ENCODE data around the gene SLC49A4. TPM values are rescaled to one million over a fixed set of nuclear protein-coding genes. Genes with fewer than 3 reads are reported as not detected.

SLC49A4 gene
- total RNA-seq, 1 experiment from 2014 or later: 11.3 TPM

DNA sequence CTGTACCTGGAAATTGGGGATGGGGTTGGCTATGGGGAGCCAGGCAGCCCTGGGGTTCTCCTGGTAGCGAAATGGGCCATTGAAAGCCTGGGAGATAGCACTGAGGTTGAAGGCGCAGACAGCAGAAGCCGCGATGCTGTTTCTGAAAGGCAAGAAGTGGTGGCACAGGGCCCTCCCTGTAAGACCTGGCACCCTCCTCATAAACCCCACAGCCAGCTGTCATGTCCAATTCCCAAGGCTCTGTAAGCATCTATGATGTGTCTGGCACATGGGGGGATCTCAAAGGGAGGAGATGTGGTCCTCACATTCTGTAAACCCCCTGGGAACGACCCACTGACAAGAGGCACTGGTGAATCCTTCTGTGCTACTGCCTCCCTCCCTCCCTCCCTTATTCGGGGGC, 128.7 kb downstream of the SLC49A4 start:
- ATAC-seq (no peak), DNase-seq (ENCODE audit: low read depth, low spot score) (no peak)
- RAD21 ChIA-PET (ENCODE audit: low non-redundant PET in 1 of 2, low total read pairs in 2 of 2, uncharacterized antibody in 2 of 2, unreplicated experiment in 2 of 2): no interaction called here
- Histone ChIP-seq H3K4me1 (ENCODE audit: control insufficient read depth in 1 of 2, insufficient read depth in 2 of 2, low read length in 2 of 2) (no peaks in the 10 kb centered on the region), H3K27me3 (ENCODE audit: insufficient read depth, low read length) (0 out of 2 replicates have a peak, but pooled peaks cover 3% of the 10 kb centered on the region), H4K20me1 (ENCODE audit: insufficient read depth) (no peaks in the 10 kb centered on the region), H3K9ac (ENCODE audit: low read length) (no peak overlapping the region), H3K36me3 (ENCODE audit: control insufficient read depth in 1 of 2, insufficient read depth in 2 of 2, low read length in 2 of 2) (no peaks in the 10 kb centered on the region), H3K9me3 (ENCODE audit: control insufficient read depth in 1 of 2, insufficient read depth in 1 of 2, low read depth in 1 of 2, low read length in 2 of 2) (no peaks in the 10 kb centered on the region), H3K9me2 (ENCODE audit: insufficient read depth) (no peaks in the 10 kb centered on the region), H3K79me2 (ENCODE audit: insufficient read depth, low read length) (no peaks in the 10 kb centered on the region), H3K4me2 (ENCODE audit: low read length) (no peak overlapping the region), H3K27ac (ENCODE audit: low read depth, low read length) (no peak overlapping the region), H2AFZ (ENCODE audit: low read depth, low read length, poor library complexity, severe bottlenecking) (no peak overlapping the region), H3K4me3 (replicated peaks in 1 of 2; ENCODE audit: low read depth in 1 of 2, low read length in 2 of 2) (no peak overlapping the region)
- POLR2A ChIA-PET: no interaction called here
- TF ChIP-seq SIN3A (IDR thresholded peaks at IDR 0.05; ENCODE audit: low read depth) (no peak), SRF (IDR thresholded peaks at IDR 0.05; ENCODE audit: low read depth) (no peak), CBX3 (IDR thresholded peaks at IDR 0.05; ENCODE audit: low read depth) (no peak), POLR2A (IDR thresholded peaks at IDR 0.05; ENCODE audit: borderline replicate concordance, extremely low read depth, insufficient read depth, insufficient read length) (no peak)
- CTCF ChIA-PET: no interaction called here
- no TSS peak for BruUV-seq (replicated peaks)
- intact Hi-C loops (cut with micrococcal nuclease): no loop called here

DNA sequence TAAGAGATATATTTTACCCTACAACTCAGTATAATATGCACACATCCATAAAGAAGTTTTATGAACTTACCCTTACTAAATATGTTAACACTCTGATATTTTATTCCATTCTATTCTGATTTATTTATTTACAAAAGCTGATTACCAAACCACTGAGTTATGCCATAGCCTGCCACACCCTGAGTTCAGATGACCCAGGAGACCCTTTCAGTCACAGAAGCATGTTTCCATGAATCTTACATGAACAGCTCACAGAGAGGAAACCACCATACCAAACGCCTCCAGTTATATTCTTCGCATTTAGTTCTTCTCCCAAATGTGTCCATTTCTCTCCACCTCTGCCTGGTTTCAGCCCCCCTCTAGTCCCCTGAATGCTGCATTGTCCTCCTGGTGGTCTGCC, 129.2 kb downstream of the SLC49A4 start:
- H3K9me3 ChIP-seq (ENCODE audit: control insufficient read depth in 1 of 2, insufficient read depth in 1 of 2, low read depth in 1 of 2, low read length in 2 of 2): no peaks in the 10 kb centered on the region
- H3K9ac ChIP-seq (ENCODE audit: low read length): no peak overlapping the region
- ATAC-seq (no peak), DNase-seq (ENCODE audit: low read depth, low spot score) (no peak)
- CTCF ChIA-PET: no interaction called here
- H3K9me2 ChIP-seq (ENCODE audit: insufficient read depth): no peaks in the 10 kb centered on the region
- 0 out of 2 replicates have a peak, but pooled peaks cover 3% of the 10 kb centered on the region for H3K27me3 ChIP-seq (ENCODE audit: insufficient read depth, low read length)
- H3K27ac ChIP-seq (ENCODE audit: low read depth, low read length): no peak overlapping the region
- no peak overlapping the region for H2AFZ ChIP-seq (ENCODE audit: low read depth, low read length, poor library complexity, severe bottlenecking)
- H3K79me2 ChIP-seq (ENCODE audit: insufficient read depth, low read length): no peaks in the 10 kb centered on the region
- BruUV-seq (replicated peaks): no TSS peak
- no peaks in the 10 kb centered on the region for H3K4me1 ChIP-seq (ENCODE audit: control insufficient read depth in 1 of 2, insufficient read depth in 2 of 2, low read length in 2 of 2)
- H3K4me2 ChIP-seq (ENCODE audit: low read length): no peak overlapping the region
- no peaks in the 10 kb centered on the region for H3K36me3 ChIP-seq (ENCODE audit: control insufficient read depth in 1 of 2, insufficient read depth in 2 of 2, low read length in 2 of 2)
- no peak overlapping the region for H3K4me3 ChIP-seq (replicated peaks in 1 of 2; ENCODE audit: low read depth in 1 of 2, low read length in 2 of 2)
- intact Hi-C loops (cut with micrococcal nuclease): no loop called here
- RAD21 ChIA-PET (ENCODE audit: low non-redundant PET in 1 of 2, low total read pairs in 2 of 2, uncharacterized antibody in 2 of 2, unreplicated experiment in 2 of 2): no interaction called here
- POLR2A ChIA-PET: no interaction called here
- no peaks in the 10 kb centered on the region for H4K20me1 ChIP-seq (ENCODE audit: insufficient read depth)
- TF ChIP-seq TCF7L2 (IDR thresholded peaks at IDR 0.05; ENCODE audit: borderline replicate concordance, extremely low read depth, insufficient read depth, insufficient read length): no peak
- TF ChIP-seq CBX3 (IDR thresholded peaks at IDR 0.05; ENCODE audit: low read depth): no peak
- TF ChIP-seq, protein P1, sequence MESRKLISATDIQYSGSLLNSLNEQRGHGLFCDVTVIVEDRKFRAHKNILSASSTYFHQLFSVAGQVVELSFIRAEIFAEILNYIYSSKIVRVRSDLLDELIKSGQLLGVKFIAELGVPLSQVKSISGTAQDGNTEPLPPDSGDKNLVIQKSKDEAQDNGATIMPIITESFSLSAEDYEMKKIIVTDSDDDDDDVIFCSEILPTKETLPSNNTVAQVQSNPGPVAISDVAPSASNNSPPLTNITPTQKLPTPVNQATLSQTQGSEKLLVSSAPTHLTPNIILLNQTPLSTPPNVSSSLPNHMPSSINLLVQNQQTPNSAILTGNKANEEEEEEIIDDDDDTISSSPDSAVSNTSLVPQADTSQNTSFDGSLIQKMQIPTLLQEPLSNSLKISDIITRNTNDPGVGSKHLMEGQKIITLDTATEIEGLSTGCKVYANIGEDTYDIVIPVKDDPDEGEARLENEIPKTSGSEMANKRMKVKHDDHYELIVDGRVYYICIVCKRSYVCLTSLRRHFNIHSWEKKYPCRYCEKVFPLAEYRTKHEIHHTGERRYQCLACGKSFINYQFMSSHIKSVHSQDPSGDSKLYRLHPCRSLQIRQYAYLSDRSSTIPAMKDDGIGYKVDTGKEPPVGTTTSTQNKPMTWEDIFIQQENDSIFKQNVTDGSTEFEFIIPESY (IDR thresholded peaks at IDR 0.05; ENCODE audit: extremely low read depth, insufficient replicate concordance, low read length): no peak
- TF ChIP-seq ZNF274 (IDR thresholded peaks at IDR 0.05; ENCODE audit: low read depth, low read length): no peak
- no peak for TF ChIP-seq POLR2A (IDR thresholded peaks at IDR 0.05; ENCODE audit: borderline replicate concordance, extremely low read depth, insufficient read depth, insufficient read length)
- TF ChIP-seq, protein P2, sequence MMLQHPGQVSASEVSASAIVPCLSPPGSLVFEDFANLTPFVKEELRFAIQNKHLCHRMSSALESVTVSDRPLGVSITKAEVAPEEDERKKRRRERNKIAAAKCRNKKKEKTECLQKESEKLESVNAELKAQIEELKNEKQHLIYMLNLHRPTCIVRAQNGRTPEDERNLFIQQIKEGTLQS (IDR thresholded peaks at IDR 0.05): no peak
- TF ChIP-seq SRF (IDR thresholded peaks at IDR 0.05; ENCODE audit: low read depth): no peak
- no peak for TF ChIP-seq POLR2AphosphoS5 (IDR thresholded peaks at IDR 0.05; ENCODE audit: low read depth, low read length)
- no peak for TF ChIP-seq EZH2 (IDR thresholded peaks at IDR 0.05)
- TF ChIP-seq ELF1 (IDR thresholded peaks at IDR 0.05; ENCODE audit: borderline replicate concordance, low read depth): no peak
- no peak for TF ChIP-seq FOSL1 (IDR thresholded peaks at IDR 0.05; ENCODE audit: low read depth)
- TF ChIP-seq SIN3A (IDR thresholded peaks at IDR 0.05; ENCODE audit: low read depth): no peak
- TF ChIP-seq JUND (IDR thresholded peaks at IDR 0.05): no peak
- no peak for TF ChIP-seq SP1 (IDR thresholded peaks at IDR 0.05; ENCODE audit: low read depth)
- TF ChIP-seq, protein P3, sequence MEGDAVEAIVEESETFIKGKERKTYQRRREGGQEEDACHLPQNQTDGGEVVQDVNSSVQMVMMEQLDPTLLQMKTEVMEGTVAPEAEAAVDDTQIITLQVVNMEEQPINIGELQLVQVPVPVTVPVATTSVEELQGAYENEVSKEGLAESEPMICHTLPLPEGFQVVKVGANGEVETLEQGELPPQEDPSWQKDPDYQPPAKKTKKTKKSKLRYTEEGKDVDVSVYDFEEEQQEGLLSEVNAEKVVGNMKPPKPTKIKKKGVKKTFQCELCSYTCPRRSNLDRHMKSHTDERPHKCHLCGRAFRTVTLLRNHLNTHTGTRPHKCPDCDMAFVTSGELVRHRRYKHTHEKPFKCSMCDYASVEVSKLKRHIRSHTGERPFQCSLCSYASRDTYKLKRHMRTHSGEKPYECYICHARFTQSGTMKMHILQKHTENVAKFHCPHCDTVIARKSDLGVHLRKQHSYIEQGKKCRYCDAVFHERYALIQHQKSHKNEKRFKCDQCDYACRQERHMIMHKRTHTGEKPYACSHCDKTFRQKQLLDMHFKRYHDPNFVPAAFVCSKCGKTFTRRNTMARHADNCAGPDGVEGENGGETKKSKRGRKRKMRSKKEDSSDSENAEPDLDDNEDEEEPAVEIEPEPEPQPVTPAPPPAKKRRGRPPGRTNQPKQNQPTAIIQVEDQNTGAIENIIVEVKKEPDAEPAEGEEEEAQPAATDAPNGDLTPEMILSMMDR (IDR thresholded peaks at IDR 0.05 in 2 of 3, conservative IDR thresholded peaks at IDR 0.05 in 1 of 3; ENCODE audit: borderline replicate concordance in 1 of 3, insufficient read depth in 1 of 3, low read depth in 2 of 3, low read length in 2 of 3): no peak
- TF ChIP-seq ZFX (IDR thresholded peaks at IDR 0.05): no peak
